CD4-positive, alpha-beta memory T cell (primary cell): Measurements from ENCODE around the gene IL4R. TPM values are rescaled to one million over a fixed set of nuclear protein-coding genes. Genes with fewer than 3 reads are reported as not detected.

Experiments
- CTCF ChIA-PET: fragments of 350-600 bp; sonication (Branson Sonifier 250); formaldehyde crosslinking; loops from one replicate; lab custom pipeline; 2021; ENCODE audit warnings: inconsistent platforms; ENCODE audit not compliant: partially characterized antibody; lab: Charles Lee
- POLR2A ChIA-PET: fragments of 350-600 bp; sonication (Branson Sonifier 250); formaldehyde crosslinking; loops from one replicate; lab custom pipeline; 2021; ENCODE audit not compliant: partially characterized antibody; lab: Charles Lee
- DNase-seq, 5 donors: peaks; one replicate each; pipeline versions ENCODE4 v3.0.0 to v3.0.0-alpha.2; 2020 to 2022; ENCODE audit warnings: mixed read lengths in 1 of 5
- H3K27ac ChIP-seq: one replicate; pipeline ENCODE4 v1.7.0; 2013; ENCODE audit warnings: low read depth, low read length
- H3K27me3 ChIP-seq: 2 replicates; pipeline ENCODE4 v1.7.0; 2013; ENCODE audit warnings: mild to moderate bottlenecking, low read length, moderate library complexity; ENCODE audit not compliant: insufficient read depth
- H3K36me3 ChIP-seq: 2 replicates; pipeline ENCODE4 v1.7.0; 2013; ENCODE audit warnings: mild to moderate bottlenecking, low read length, moderate library complexity; ENCODE audit not compliant: insufficient read depth
- H3K4me1 ChIP-seq: 2 replicates; pipeline ENCODE4 v1.7.0; 2013; ENCODE audit warnings: mild to moderate bottlenecking, low read length, moderate library complexity; ENCODE audit not compliant: insufficient read depth
- H3K4me3 ChIP-seq, 2 donors: one replicate each; pipeline ENCODE4 v1.7.0; 2013; ENCODE audit warnings: low read length in 2 of 2, mild to moderate bottlenecking in 1 of 2
- H3K9me3 ChIP-seq, 2 donors: one replicate each; pipeline ENCODE4 v1.7.0; 2013; ENCODE audit warnings: low read length in 2 of 2, control low read depth in 1 of 2; ENCODE audit not compliant: control insufficient read depth in 1 of 2
- H3K27ac Mint-ChIP-seq, 7 donors: one replicate each; pipeline ENCODE4 v1.8.0; 2020 to 2021; ENCODE audit warnings: mixed read lengths in 7 of 7, mild to moderate bottlenecking in 6 of 7, inconsistent platforms in 3 of 7, moderate library complexity in 3 of 7
- H3K27me3 Mint-ChIP-seq, 2 donors: one replicate each; pipeline ENCODE4 v1.8.0; 2020 to 2021; ENCODE audit warnings: mixed read lengths in 2 of 2
- H3K36me3 Mint-ChIP-seq, 2 donors: one replicate each; pipeline ENCODE4 v1.8.0; 2020 to 2021; ENCODE audit warnings: mixed read lengths in 2 of 2, inconsistent platforms in 1 of 2, mild to moderate bottlenecking in 1 of 2
- H3K4me1 Mint-ChIP-seq, 4 donors: one replicate each; pipeline ENCODE4 v1.8.0; 2020 to 2021; ENCODE audit warnings: mixed read lengths in 4 of 4, mild to moderate bottlenecking in 1 of 4
- H3K4me3 Mint-ChIP-seq, 8 donors: one replicate each; pipeline ENCODE4 v1.8.0; 2020 to 2021; ENCODE audit warnings: mixed read lengths in 8 of 8, mild to moderate bottlenecking in 7 of 8, moderate library complexity in 6 of 8, inconsistent platforms in 3 of 8
- H3K9me3 Mint-ChIP-seq, 8 donors: one replicate each; pipeline ENCODE4 v1.8.0; 2020 to 2021; ENCODE audit warnings: mixed read lengths in 8 of 8, mild to moderate bottlenecking in 5 of 8, inconsistent platforms in 3 of 8, moderate library complexity in 1 of 8
- intact Hi-C: fragments of 100-400 bp; cut with micrococcal nuclease; formaldehyde crosslinking; loops from one replicate; pipeline ENCODE4 v1.15.1; 2023
- polyA plus RNA-seq, 2 donors: library from polyadenylated mRNA; unstranded; fragments of 300-500 nt; fragmentation: Illumina TruSeq; gene quantifications; one replicate each; pipeline ENCODE4 v1.2.3, GENCODE V29; 2021
- total RNA-seq, 2 experiments: library from RNA; stranded (reverse); gene quantifications; one replicate each; pipeline ENCODE4 v1.2.3, GENCODE V29; 2021

IL4R gene
- total and polyA plus RNA-seq, 4 experiments from 2014 or later = 32.6 to 152 (median 104) TPM

DNA sequence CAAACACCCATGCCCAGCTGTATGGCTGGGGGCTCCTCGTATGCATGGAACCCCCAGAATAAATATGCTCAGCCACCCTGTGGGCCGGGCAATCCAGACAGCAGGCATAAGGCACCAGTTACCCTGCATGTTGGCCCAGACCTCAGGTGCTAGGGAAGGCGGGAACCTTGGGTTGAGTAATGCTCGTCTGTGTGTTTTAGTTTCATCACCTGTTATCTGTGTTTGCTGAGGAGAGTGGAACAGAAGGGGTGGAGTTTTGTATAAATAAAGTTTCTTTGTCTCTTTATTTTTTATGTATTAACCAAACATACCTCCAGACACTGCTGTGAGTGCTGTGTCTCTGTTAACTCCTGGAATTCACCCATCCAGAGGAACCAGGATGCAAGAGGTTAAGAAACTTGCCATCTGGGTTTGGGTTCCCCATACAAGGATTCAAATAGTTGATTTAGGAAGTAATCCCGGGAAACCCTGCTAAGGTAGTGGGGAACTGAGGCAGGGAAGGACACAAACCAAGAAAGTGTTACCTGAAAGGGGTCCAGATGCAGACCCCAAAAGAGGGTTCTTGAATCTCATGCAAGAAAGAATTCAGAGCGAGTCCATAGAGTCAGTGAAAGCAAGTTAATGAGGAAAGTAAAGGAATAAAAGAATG is 50.8 kb downstream of the IL4R start:
- H3K36me3 ChIP-seq = peaks cover 24% of the 10 kb centered on the region
- Mint-ChIP-seq H3K36me3 (peaks cover 21 to 40% of the 10 kb centered on the region in 2 donors), H3K9me3 (peaks cover 0 to 1% (median 0%) of the 10 kb centered on the region in 8 donors), H3K27ac (peak overlapping the region; percentile 1 to 99 (median 87)), H3K4me1 (peaks cover 28 to 61% (median 41%) of the 10 kb centered on the region in 4 donors), H3K4me3 (peak overlapping the region in 1 of 8 donors; percentile 23), H3K27me3 (no peaks in the 10 kb centered on the region)
- ChIA-PET CTCF (interaction anchor here (0.8 to 8.6 kb wide), 3 partner anchors 9 to 180 kb away, joined by 3 to 213 read pairs (median 19); no protein-coding TSS in a partner anchor), POLR2A (interaction anchor here (1.7 to 8.6 kb wide), 6 partner anchors 40 to 190 kb away, joined by 4 to 239 read pairs (median 38); partner anchors contain the start of gene IL21R)
- H3K4me1 ChIP-seq = peaks cover 48% of the 10 kb centered on the region
- H3K4me3 ChIP-seq = no peak overlapping the region
- H3K27me3 ChIP-seq = no peaks in the 10 kb centered on the region
- intact Hi-C loops = no loop called here
- no peak for DNase-seq
- no peak overlapping the region for H3K27ac ChIP-seq
- H3K9me3 ChIP-seq = no peaks in the 10 kb centered on the region

DNA sequence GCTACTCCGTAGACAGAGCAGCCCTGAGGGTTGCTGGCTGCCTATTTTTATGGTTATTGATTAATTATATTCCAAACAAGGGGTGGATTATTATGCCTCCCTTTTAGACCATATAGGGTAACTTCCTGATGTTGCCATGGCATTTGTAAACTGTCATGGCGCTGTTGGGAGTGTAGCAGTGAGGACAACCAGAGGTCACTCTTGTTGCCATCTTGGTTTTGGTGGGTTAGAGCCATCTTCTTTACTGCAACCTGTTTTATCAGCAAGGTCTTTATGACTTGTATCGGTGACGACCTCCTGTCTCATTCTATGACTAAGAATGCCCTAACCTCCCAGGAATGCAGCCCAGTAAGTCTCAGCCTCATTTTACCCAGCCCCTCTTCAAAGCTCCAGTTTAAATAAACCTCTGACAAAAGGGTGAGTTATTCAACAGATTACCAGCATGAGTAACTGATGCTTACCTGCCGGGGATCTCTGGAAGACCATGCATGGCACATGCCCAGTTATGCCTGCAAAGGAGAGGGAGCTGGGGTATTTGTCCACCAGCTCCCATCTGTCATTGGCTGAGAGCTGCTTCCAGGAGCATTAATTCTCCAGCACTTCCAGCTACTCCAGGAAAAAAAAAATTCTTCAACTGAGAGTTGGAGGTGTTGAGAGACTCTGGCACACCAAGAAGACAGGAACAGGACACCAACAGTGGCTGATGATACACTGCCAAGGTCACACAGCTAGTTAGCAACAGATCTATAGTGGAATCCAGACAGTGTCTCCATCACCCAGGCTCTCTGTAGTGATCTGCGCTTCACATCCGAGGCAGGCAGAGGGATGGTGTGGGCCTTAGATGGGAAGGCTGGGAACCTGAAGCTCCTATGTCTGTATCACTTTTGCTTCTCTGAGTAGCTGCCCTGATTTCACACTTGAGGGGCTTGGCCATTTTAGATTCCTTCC is 51.6 kb downstream of the IL4R start:
- DNase-seq = no peak
- Mint-ChIP-seq H3K27me3 (no peaks in the 10 kb centered on the region), H3K27ac (peak overlapping the region; percentile 48 to 99 (median 89)), H3K9me3 (peaks cover 0 to 3% (median 0%) of the 10 kb centered on the region in 8 donors), H3K4me1 (peaks cover 31 to 69% (median 47%) of the 10 kb centered on the region in 4 donors), H3K4me3 (peak overlapping the region in 1 of 8 donors; percentile 26), H3K36me3 (peaks cover 20 to 36% of the 10 kb centered on the region in 2 donors)
- Histone ChIP-seq H3K27ac (no peak overlapping the region), H3K9me3 (no peaks in the 10 kb centered on the region), H3K27me3 (no peaks in the 10 kb centered on the region), H3K4me1 (peaks cover 53% of the 10 kb centered on the region), H3K36me3 (peaks cover 19% of the 10 kb centered on the region), H3K4me3 (no peak overlapping the region)
- ChIA-PET POLR2A (interaction anchor here (1.4 to 8.6 kb wide), 7 partner anchors 12 to 191 kb away, joined by 3 to 239 read pairs (median 36); partner anchors contain the start of gene IL21R), CTCF (interaction anchor here (0.7 to 8.6 kb wide), 12 partner anchors 10 to 209 kb away, joined by 3 to 213 read pairs (median 10); no protein-coding TSS in a partner anchor)
- intact Hi-C loops = loop anchor here (2.0 kb wide), 4 partner anchors 37 to 91 kb away; partner anchors contain the start of gene IL21R

DNA sequence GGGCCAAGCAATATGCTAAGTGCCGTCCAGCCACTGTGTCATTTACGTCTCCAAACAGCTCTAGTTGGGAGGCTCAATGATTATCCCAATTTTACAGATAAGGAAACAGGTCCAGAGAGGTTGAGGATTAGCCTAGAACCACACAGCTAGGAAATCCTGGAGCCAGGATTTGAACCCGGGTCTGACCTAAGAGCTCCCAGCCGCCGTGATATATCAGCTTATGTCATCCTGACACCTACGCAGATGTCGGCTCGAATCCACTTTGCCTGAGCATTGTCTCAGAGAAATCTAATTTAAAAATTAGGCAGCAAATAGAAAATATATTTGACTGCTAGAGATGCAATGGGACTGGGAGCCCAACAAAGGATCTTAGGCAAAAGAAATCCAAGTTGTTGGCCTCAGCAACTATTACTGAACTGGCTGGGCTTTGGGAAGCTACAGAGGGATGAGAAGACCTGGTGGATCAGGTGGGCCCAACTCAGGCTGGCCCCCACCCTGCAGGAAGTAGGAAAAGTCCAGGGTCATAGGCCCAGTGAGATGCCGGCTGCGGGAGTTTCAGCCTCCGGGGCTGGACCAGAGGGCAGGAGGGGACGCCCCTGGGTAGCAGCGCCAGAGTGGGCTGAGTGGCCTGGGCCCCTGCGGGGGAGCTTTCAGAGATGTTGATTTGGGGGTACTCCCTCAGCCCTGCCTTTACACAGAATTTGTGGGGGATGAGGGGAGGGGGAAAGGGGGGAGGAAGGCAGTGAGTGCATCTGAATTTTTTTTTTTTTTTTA is 53.1 kb downstream of the IL4R start:
- H3K4me3 ChIP-seq = peak overlapping the region in 1 of 2 donors; percentile 10
- no peaks in the 10 kb centered on the region for H3K27me3 ChIP-seq
- peaks cover 12% of the 10 kb centered on the region for H3K36me3 ChIP-seq
- Mint-ChIP-seq H3K36me3 (peaks cover 17 to 21% of the 10 kb centered on the region in 2 donors), H3K4me1 (peaks cover 31 to 70% (median 49%) of the 10 kb centered on the region in 4 donors), H3K27ac (peak overlapping the region; percentile 99 to 100 (median 99)), H3K4me3 (peak overlapping the region; percentile 54 to 81 (median 68)), H3K27me3 (no peaks in the 10 kb centered on the region), H3K9me3 (peaks cover 0 to 3% (median 0%) of the 10 kb centered on the region in 8 donors)
- ChIA-PET CTCF (interaction anchor here (0.8 to 8.6 kb wide), 45 partner anchors 9 to 218 kb away, joined by 3 to 213 read pairs (median 5); partner anchors contain the start of genes IL21R and KDM8), POLR2A (interaction anchor here (1.0 to 8.6 kb wide), 25 partner anchors 11 to 214 kb away, joined by 3 to 239 read pairs (median 15); partner anchors contain the start of genes IL21R, KDM8 and NSMCE1)
- H3K9me3 ChIP-seq = no peaks in the 10 kb centered on the region
- H3K4me1 ChIP-seq = peaks cover 57% of the 10 kb centered on the region
- intact Hi-C loops = loop anchor here (1.0 to 2.0 kb wide), 8 partner anchors 36 to 188 kb away; partner anchors contain the start of genes IL21R and KDM8
- peak overlapping the region; percentile 96 for H3K27ac ChIP-seq
- no peak for DNase-seq

DNA sequence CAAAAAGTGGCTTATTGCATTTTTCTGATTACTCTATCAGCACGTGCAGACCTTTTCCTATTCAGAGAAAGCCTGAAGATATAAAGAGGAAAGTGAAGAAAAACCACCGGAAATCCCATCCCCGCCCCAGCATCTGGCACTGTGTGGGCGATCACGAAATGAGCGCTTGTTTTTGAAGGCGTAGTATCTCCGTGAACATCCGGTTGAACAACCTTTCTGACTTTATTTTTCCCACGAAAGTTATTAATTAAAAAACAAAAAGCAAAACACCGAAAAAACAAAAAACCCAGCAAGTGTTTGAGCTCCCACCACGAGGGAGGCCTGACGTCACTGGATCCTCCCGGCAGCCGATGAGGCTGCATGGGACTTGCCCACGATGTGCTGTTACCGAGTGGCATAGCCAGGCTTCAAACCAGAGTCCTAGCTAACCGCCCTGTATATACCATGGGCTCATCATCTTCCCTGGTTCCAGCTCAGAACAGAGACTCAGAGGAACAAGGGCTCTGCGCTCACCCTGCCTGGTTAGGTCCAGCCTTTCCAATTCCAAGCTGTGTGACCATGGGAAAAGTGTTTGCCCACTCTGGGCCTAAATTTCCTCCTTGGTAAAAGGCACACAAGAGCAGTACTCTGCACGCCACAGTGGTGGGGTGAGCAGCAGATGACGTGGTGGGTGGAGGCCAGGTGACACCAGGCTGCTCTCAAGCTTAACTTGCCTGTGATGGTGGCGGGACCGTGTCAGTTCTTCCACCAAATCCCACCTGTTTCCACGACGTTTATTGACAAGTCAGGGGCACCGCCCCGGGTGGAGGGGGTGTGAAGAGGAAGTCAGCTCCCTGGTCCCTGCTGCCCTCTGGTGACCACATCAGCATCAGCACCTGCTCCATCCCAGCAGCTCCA is 53.9 kb downstream of the IL4R start:
- H3K36me3 ChIP-seq = peaks cover 4% of the 10 kb centered on the region
- H3K4me1 Mint-ChIP-seq = peaks cover 32 to 65% (median 44%) of the 10 kb centered on the region in 4 donors
- H3K4me3 ChIP-seq = peak overlapping the region in 1 of 2 donors; percentile 36
- peaks cover 0 to 3% (median 0%) of the 10 kb centered on the region in 8 donors for H3K9me3 Mint-ChIP-seq
- H3K27me3 ChIP-seq = no peaks in the 10 kb centered on the region
- H3K27me3 Mint-ChIP-seq = no peaks in the 10 kb centered on the region
- H3K4me1 ChIP-seq = peaks cover 65% of the 10 kb centered on the region
- no peaks in the 10 kb centered on the region for H3K9me3 ChIP-seq
- peak overlapping the region in 7 of 8 donors; percentile 37 to 81 (median 70) for H3K4me3 Mint-ChIP-seq
- DNase-seq = peak; percentile 91 to 98 (median 93)
- intact Hi-C loops = loop anchor here (1.0 to 2.0 kb wide), 10 partner anchors 35 to 212 kb away; partner anchors contain the start of genes IL21R and KDM8
- peaks cover 8 to 13% of the 10 kb centered on the region in 2 donors for H3K36me3 Mint-ChIP-seq
- peak overlapping the region; percentile 96 for H3K27ac ChIP-seq
- peak overlapping the region; percentile 99 to 100 (median 99) for H3K27ac Mint-ChIP-seq
- CTCF ChIA-PET = interaction anchor here (0.7 to 8.6 kb wide), 50 partner anchors 8 to 257 kb away, joined by 3 to 213 read pairs (median 5); partner anchors contain the start of genes IL21R and KDM8
- POLR2A ChIA-PET = interaction anchor here (0.7 to 8.6 kb wide), 29 partner anchors 10 to 215 kb away, joined by 3 to 239 read pairs (median 9); partner anchors contain the start of genes IL21R, KDM8 and NSMCE1

DNA sequence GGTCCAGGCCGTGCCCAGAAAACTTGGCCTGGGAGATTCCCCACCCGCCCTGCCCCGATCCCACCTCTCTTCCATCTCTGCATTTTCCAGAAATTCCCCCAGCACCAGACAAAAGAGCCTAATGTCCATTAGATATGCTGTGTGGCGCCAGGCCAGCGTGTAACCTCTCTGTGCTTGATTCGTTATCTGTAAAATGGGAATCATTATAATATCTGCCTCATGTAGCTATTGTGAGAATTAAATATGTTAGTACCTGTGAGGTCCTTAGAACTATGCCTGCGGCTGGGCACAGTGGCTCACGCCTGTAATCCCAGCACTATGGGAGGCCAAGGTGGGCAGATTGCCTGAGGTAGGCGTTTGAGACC is 54.6 kb downstream of the IL4R start:
- peak overlapping the region; percentile 99 to 100 (median 99) for H3K27ac Mint-ChIP-seq
- H3K36me3 Mint-ChIP-seq = peaks cover 7 to 13% of the 10 kb centered on the region in 2 donors
- H3K27me3 ChIP-seq = no peaks in the 10 kb centered on the region
- peak overlapping the region in 1 of 2 donors; percentile 36 for H3K4me3 ChIP-seq
- intact Hi-C loops = loop anchor here (1.0 kb wide), 2 partner anchors 138 to 213 kb away; no protein-coding TSS in a partner anchor
- ChIA-PET CTCF (interaction anchor here (0.8 to 8.6 kb wide), 35 partner anchors 8 to 220 kb away, joined by 3 to 213 read pairs (median 6); partner anchors contain the start of gene KDM8), POLR2A (interaction anchor here (0.7 to 8.6 kb wide), 27 partner anchors 9 to 215 kb away, joined by 3 to 239 read pairs (median 10); partner anchors contain the start of genes IL21R, KDM8 and NSMCE1)
- peaks cover 32 to 65% (median 44%) of the 10 kb centered on the region in 4 donors for H3K4me1 Mint-ChIP-seq
- H3K27ac ChIP-seq = peak overlapping the region; percentile 96
- DNase-seq = no peak
- peak overlapping the region in 7 of 8 donors; percentile 37 to 73 (median 70) for H3K4me3 Mint-ChIP-seq
- peaks cover 0 to 3% (median 0%) of the 10 kb centered on the region in 8 donors for H3K9me3 Mint-ChIP-seq
- H3K9me3 ChIP-seq = no peaks in the 10 kb centered on the region
- H3K27me3 Mint-ChIP-seq = no peaks in the 10 kb centered on the region
- H3K4me1 ChIP-seq = peaks cover 71% of the 10 kb centered on the region
- no peaks in the 10 kb centered on the region for H3K36me3 ChIP-seq
